NCI-H526 (cell line): Measurements from ENCODE around the gene MRPS12.
"Not testable (repeated sequence)": the region's sequence is repeated elsewhere in the genome, so short reads cannot be mapped to it uniquely, and the experiment has no call there.

Experiments
- DNase-seq, 2 experiments: peaks; one replicate each; lab custom pipeline; 2025; lab: John Stamatoyannopoulos, UW

Gene MRPS12

GRCh38 chr19:38930776-38931520 is at the start of gene MRPS12:
TSS of gene MRPS12 (plus strand) at chr19:38930944. CDS start at chr19:38931295, 351 bp downstream.
- peak; percentile 99 to 100 for DNase-seq

- DNase-seq: no peak
These were observed 47.5 kb upstream of the MRPS12 start for GRCh38 chr19:38883286-38883685.

GRCh38 chr19:38884691-38885090 is 46.1 kb upstream of the MRPS12 start:
- not testable (repeated sequence) for DNase-seq

- DNase-seq: no peak
These were observed 41.9 kb upstream of the MRPS12 start for GRCh38 chr19:38888876-38889275.

GRCh38 chr19:38889803-38890202 is 40.9 kb upstream of the MRPS12 start:
- no peak for DNase-seq

- no peak for DNase-seq
These were observed 40.1 kb upstream of the MRPS12 start for GRCh38 chr19:38890686-38891085.

GRCh38 chr19:38891771-38892170 is 39.0 kb upstream of the MRPS12 start:
- no peak for DNase-seq

- no peak for DNase-seq
These were observed 37.9 kb upstream of the MRPS12 start for GRCh38 chr19:38892841-38893240.

- no peak for DNase-seq
These were observed 37.4 kb upstream of the MRPS12 start for GRCh38 chr19:38893341-38893771.

GRCh38 chr19:38894968-38895367 is 35.8 kb upstream of the MRPS12 start:
- no peak for DNase-seq

- peak in 1 of 2 experiments; percentile 55 for DNase-seq
These were observed 31.8 kb upstream of the MRPS12 start for GRCh38 chr19:38898788-38899446.

GRCh38 chr19:38899447-38900201 is 31.1 kb upstream of the MRPS12 start, which contains the start of the genes NFKBIB and SIRT2:
TSS of gene NFKBIB (plus strand) at chr19:38899969. CDS start at chr19:38900033, 64 bp downstream.
TSS of gene SIRT2 (minus strand) at chr19:38899618. CDS start at chr19:38899521, 97 bp downstream.
- peak; percentile 99 to 100 for DNase-seq

- no peak for DNase-seq
These were observed 30.5 kb upstream of the MRPS12 start for GRCh38 chr19:38900202-38900629.

- no peak for DNase-seq
These were observed 30.0 kb upstream of the MRPS12 start for GRCh38 chr19:38900743-38901190.

GRCh38 chr19:38901683-38902082 is 29.1 kb upstream of the MRPS12 start:
- no peak for DNase-seq

GRCh38 chr19:38904581-38905539 is 25.9 kb upstream of the MRPS12 start:
- DNase-seq: no peak

GRCh38 chr19:38905620-38906019 is 25.1 kb upstream of the MRPS12 start:
- DNase-seq: no peak

- no peak for DNase-seq
These were observed 23.5 kb upstream of the MRPS12 start for GRCh38 chr19:38907227-38907626.

GRCh38 chr19:38907670-38908069 is 23.1 kb upstream of the MRPS12 start:
- DNase-seq: no peak

- no peak for DNase-seq
These were observed 21.8 kb upstream of the MRPS12 start for GRCh38 chr19:38908911-38909310.

- DNase-seq: no peak
These were observed 20.3 kb upstream of the MRPS12 start for GRCh38 chr19:38910488-38910887.
